SK-N-SH treated with all-trans-retinoic acid at 6 μM for 48 hours (cell line): ENCODE data around the gene HLCS.

ENCODE experiments used
- ARNTL ChIP-seq: fragments of 450-650 bp; formaldehyde crosslinking; IDR thresholded peaks from 2 replicates; pipeline ENCODE4 v1.5.0; 2020; ENCODE audit warnings: low read depth, mild to moderate bottlenecking, moderate library complexity, borderline replicate concordance
- PATZ1 ChIP-seq: fragments of 250-450 bp; sonication (Bioruptor Pico); IDR thresholded peaks from 2 replicates; pipeline ENCODE4 v1.8.0; 2020; ENCODE audit warnings: mild to moderate bottlenecking, moderate library complexity, borderline replicate concordance
- ZC3H10 ChIP-seq: fragments of 250-450 bp; sonication (Bioruptor Pico); IDR thresholded peaks from 2 replicates; pipeline ENCODE4 v1.5.1; 2021; ENCODE audit warnings: mild to moderate bottlenecking, moderate library complexity
- ZFP30 ChIP-seq: fragments of 450-650 bp; formaldehyde crosslinking; IDR thresholded peaks from 2 replicates; pipeline ENCODE4 v1.5.0; 2022; ENCODE audit warnings: mild to moderate bottlenecking, moderate library complexity

DNA sequence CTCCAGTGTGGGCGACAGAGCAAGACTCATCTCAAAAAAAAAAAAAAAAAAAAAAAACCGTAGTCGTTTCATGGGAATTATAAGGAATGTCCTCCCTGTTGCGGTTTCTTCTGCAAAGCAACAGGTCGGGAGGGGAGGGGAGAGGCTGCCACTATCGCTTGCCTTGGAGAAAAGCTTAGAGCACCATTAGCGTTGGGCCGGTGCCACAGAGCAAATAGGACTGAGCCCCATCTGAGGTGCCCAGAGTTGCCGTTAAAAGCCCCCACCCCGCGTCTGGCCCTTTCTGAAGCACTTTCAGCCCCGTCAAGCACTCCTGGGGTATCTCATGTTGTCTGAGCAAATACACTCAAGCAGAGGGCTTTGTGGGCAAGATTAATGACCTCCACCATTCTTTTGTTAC, 42.3 kb upstream of the HLCS start:
- no peak for TF ChIP-seq ZC3H10 (CRISPR knock-in tag)
- no peak for TF ChIP-seq PATZ1
- TF ChIP-seq ARNTL: no peak
- TF ChIP-seq ZFP30 (CRISPR knock-in tag): no peak
